ENCODE measurements around the gene FAM131A.

DNA sequence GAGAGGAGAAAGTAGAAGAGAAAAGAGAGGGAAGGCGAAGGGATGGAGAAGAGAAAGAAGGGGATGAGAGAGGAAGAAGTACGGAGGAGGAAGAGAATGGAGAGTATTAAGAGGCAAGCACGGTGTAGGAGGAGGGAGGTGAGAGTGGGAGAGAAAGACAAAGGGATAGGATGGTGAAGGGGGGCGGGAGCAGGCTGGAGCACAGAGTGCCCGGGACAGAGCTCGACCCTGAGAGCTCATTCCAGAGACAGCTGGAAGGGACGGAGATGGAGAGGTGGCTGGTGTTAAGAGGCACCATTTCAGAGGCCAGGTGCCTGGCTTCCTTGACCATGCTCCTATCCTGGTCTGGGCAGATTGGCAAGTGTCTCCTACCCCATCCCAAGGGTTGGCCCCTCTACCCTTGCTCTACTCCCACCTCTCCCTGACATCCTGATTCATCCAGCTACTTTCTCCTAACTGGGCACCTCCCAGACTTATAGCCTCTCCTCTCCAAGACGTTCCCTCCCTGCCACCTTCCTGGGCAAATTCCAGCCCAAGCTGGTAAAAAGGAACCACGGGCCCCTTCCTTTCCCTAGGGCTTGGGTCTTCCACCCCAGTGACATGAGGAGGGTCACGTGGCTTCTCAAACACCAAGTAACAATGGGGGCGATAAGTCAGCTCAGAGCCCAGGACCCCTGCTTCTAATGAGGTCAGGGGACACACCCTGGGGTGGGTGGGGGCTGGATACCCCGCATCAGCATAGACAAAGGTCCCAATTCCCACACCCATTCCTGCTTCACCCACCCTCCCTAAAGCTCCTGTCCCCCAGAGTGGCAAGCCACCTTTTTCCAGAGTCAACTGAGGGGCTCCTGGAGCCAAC, 22.9 kb downstream of the FAM131A start:
- TF ChIP-seq, protein P1, sequence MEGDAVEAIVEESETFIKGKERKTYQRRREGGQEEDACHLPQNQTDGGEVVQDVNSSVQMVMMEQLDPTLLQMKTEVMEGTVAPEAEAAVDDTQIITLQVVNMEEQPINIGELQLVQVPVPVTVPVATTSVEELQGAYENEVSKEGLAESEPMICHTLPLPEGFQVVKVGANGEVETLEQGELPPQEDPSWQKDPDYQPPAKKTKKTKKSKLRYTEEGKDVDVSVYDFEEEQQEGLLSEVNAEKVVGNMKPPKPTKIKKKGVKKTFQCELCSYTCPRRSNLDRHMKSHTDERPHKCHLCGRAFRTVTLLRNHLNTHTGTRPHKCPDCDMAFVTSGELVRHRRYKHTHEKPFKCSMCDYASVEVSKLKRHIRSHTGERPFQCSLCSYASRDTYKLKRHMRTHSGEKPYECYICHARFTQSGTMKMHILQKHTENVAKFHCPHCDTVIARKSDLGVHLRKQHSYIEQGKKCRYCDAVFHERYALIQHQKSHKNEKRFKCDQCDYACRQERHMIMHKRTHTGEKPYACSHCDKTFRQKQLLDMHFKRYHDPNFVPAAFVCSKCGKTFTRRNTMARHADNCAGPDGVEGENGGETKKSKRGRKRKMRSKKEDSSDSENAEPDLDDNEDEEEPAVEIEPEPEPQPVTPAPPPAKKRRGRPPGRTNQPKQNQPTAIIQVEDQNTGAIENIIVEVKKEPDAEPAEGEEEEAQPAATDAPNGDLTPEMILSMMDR (IDR thresholded peaks at IDR 0.05) = no peak
- TF ChIP-seq POLR2A (IDR thresholded peaks at IDR 0.05) = no peak

Data from right lobe of liver (tissue), 4 donors.